HG02759 (cell line): ENCODE measurements around the gene MYT1.

ENCODE experiments used
- ATAC-seq: cut with Tn5 transposase; IDR thresholded peaks from one replicate; pipeline ENCODE4 v1.9.1; 2021; ENCODE audit warnings: mild to moderate bottlenecking, moderate library complexity; ENCODE audit not compliant: unreplicated experiment

The MYT1 gene

DNA sequence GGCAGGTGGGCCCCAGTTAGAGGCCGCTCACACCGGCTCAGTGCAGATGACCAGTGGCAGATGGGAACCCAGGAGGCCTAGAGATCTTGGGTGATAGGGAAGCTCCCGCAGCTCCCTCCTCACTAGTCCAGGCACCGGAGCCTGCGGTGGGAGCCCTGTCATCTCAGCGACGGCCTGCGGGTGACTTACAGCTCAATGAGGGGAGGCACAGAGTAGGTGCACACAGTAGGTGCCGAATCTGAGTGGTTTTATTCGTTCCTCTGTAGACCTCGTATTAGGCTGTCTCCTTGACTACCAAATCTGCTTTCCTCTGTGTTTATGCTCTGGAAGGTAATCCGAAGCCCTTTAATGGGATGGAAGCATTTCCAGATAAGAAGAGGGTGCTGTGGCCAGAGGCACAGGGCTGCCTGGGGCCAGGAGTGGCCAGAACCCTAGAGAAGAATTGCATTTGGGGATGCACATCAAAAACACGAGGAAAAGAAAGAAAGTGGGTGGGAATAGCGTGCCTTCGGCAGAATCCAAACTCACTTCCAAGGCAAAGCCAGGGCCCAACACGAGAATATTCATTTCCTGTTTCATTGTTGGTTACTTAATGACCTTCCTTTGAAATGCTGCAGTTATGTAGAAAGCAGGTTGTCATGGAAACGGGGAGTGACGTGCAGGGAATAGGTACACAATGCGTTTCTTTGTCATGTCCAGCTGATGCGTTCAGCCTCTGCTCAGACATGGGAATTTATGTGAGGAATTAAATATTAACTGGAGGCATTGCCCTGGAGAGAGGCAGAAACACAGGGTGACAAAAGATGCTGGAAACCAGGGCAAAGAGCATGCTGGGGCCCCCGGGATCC, 24.7 kb downstream of the MYT1 start:
- ATAC-seq: no peak

DNA sequence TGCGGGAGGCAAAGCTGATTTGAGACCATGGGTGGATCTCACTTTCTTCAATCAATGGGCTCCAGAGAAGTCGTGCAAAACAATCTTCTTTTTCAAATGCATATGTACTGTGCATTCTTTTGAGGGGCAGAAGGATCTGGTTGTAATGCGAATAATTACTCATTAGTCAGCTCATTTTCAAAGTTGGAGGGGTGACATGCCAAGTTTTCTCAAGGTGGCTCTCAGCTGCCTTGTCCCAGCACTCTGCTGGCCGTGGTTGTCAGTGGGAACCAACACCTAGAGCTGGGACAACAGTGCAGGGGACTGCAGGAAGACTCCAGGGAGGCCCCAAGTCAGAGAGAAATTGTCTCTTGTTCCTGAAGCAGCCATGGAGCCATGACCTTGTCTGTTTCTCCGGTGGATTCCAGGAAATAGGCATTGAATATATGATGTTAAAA, 25.3 kb downstream of the MYT1 start:
- no peak for ATAC-seq

DNA sequence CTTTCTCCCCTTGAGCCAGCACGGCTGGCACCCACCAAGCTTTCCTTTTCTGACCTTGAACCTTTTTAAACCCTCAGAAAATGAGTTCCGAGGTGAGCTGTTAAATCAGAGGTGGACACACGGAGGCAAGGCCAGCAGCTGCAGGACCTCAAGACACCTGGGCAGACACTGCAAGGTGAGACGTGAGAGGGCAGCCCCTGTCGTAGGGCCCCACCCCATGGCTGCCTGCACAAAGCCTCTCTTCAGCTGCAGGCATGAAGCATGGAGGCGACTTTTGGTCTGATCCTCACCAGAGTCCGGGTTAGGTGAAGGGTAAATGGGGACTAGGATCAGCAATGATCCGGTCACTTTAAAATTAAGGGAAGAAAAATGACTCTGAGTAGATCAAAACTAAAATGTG, 25.7 kb downstream of the MYT1 start:
- no peak for ATAC-seq

GRCh38 chr20:64191002-64191401, 26.8 kb downstream of the MYT1 start:
- ATAC-seq: no peak

DNA sequence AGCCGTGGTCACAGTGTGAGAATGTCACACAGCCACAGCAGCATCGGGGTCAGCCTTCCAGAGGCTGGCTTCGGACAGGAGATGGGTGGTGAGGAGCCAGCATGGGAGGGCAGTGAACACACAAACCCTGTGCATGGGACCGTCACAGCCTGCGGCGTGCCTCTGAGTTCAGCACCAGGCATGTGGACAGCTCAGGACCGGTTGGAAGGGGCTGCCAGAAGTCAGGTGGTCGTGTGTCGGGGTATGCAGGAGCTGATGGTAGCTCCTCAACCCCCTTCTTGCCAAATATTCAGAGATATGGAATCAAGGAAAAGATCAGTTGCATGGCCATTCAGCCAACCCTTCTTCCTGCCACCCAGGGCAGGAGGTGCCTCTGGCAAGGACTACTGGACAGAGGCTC, 28.2 kb downstream of the MYT1 start:
- no peak for ATAC-seq

GRCh38 chr20:64193058-64193457, 28.8 kb downstream of the MYT1 start:
- no peak for ATAC-seq

- ATAC-seq: no peak
These were observed 30.0 kb downstream of the MYT1 start for GRCh38 chr20:64194269-64194668.

DNA sequence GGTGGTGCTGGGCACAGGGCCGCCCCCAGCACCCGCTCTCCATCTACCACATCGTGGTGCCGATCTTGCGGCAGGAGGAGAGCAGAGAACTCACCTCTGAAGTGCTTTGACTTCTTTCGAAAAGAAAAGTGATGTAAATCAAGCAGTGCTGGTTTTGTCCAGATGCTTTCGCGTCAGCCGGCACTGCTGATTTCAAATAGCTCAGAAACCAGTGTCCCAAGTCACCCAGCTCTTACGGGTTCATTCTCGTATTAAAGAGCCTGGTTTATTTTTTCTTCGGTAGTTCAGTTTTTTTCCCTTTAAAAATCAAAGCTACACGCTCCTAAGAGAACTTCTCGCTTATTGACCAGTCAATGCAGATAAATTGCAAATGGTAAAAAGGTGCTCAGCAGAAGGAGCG, 32.1 kb downstream of the MYT1 start:
- no peak for ATAC-seq

GRCh38 chr20:64196847-64197306, 32.6 kb downstream of the MYT1 start:
- ATAC-seq: no peak

- no peak for ATAC-seq
These were observed 34.1 kb downstream of the MYT1 start for GRCh38 chr20:64198347-64198746.

DNA sequence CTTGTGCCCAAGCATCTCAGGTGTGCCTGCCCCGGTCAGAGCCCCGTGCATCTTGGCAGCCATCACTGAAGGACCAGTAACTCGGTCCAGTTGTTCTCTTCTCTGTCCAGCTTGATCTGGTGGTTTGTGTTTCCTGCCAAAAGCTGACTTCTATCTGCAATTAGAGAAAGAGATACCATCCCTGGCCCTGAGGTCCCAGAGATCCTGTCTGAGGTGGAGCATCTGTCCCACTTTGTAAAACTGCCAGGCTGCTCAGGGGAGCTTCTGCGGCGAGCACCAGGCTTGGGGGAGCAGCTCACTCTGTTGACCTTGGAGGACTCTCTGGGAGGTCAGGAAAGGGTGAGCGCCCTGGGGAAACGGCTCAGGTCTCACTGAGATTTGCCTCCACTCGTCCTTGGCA, 35.1 kb downstream of the MYT1 start:
- no peak for ATAC-seq

- no peak for ATAC-seq
These were observed 36.5 kb downstream of the MYT1 start for GRCh38 chr20:64200740-64201139.

DNA sequence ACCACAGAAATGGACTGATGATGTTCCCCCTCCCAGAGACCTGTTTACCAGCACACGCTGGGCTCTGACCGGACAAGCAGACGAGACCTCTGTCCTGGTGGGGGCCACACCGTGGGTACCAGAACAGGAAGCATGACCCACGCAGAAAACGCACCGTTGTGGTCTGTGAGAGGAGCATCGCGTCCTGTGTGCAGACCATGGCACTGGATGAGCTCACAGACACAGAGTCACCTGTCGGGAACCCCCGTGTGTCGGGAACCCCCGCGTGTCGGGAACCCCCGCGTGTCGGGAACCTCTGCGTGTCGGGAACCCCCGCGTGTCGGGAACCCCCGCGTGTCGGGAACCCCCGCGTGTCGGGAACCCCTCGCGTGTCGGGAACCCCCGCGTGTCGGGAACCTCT, 37.4 kb downstream of the MYT1 start:
- no peak for ATAC-seq

- no peak for ATAC-seq
These were observed 39.0 kb downstream of the MYT1 start for GRCh38 chr20:64203037-64203777.

GRCh38 chr20:64205611-64206026, 41.4 kb downstream of the MYT1 start:
- no peak for ATAC-seq

DNA sequence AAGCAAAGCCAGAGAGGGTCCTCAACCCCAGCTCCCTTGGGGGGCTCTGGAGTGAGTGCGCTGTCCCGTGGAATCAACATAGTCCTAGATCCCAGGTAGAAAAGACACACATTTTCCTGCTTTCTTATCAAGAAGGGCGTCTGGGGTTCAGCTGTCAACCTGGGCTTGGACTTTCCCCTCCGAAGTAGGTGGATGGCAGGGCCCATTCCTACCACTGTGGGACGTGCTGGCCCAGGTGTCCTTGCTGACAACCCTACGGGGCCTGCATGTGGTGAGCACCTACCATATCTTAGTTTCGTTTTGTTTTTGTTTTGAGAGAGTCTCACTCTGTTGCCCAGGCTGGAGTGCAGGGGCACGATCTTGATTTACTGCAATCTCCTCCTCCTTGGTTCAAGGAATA, 42.4 kb downstream of the MYT1 start:
- no peak for ATAC-seq

- no peak for ATAC-seq
These were observed 43.7 kb downstream of the MYT1 start for GRCh38 chr20:64207641-64208590.

GRCh38 chr20:64209148-64209547, 44.9 kb downstream of the MYT1 start:
- no peak for ATAC-seq

DNA sequence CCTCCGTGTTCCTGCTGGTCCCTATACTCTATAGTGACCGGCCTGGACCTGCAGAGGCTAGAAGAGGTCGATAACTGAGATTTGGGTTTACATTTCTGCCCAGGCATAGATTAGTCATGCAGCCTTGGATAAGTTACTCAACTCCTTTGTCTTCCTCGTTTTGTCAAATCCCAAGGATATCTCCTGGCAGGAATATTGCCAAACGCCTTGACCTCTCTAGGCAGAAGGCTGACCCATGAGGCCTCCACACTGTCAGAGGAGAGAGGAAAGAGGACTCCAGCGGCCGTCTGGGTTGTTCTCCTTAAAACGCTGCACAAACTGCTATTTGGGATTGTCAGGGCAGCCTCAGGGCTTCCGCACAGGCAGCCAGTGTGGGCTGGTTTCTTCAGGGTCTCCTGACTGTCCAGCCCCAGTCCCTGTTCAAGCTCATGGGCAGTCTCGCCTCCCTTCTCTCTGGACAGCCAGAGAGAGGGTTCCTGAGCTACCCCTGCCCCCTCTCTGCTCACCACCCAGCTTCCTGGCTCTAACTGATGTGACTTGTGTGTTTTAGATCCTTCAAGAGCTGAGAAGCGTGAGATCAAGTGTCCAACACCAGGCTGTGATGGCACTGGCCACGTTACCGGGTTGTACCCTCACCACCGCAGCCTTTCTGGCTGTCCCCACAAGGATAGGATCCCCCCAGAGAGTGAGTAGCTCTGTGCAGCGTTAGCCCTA, 46.6 kb downstream of the MYT1 start:
- ATAC-seq: no peak

GRCh38 chr20:64211874-64212658, 47.8 kb downstream of the MYT1 start:
- no peak for ATAC-seq
